Measurements from ENCODE around the gene DCTN1. TPM values are rescaled to one million over a fixed set of nuclear protein-coding genes. Genes with fewer than 3 reads are reported as not detected.

DCTN1 gene
- total RNA-seq, 1 experiment from 2014 or later, result 139 TPM

GRCh38 chr2:74419345-74419744 lies 39.2 kb upstream of the DCTN1 start:
- Mint-ChIP-seq H3K4me1 (ENCODE audit: low read depth, unreplicated experiment) (peaks cover 14% of the 10 kb centered on the region), H3K9me3 (ENCODE audit: unreplicated experiment) (no peaks in the 10 kb centered on the region), H3K27me3 (ENCODE audit: insufficient read depth, unreplicated experiment) (peaks cover 12% of the 10 kb centered on the region), H3K4me3 (ENCODE audit: unreplicated experiment) (no peak overlapping the region), H3K27ac (ENCODE audit: unreplicated experiment) (no peak overlapping the region), H3K36me3 (ENCODE audit: insufficient read depth, unreplicated experiment) (peaks cover 28% of the 10 kb centered on the region)
- no peaks in the 10 kb centered on the region for H3K36me3 ChIP-seq (ENCODE audit: control insufficient read depth, insufficient read depth, low read length)
- no peak overlapping the region for H3K4me3 ChIP-seq (ENCODE audit: low read depth, low read length)
- DNase-seq, result no peak
- H3K4me1 ChIP-seq, result no peaks in the 10 kb centered on the region
- ChIA-PET POLR2A (no interaction called here), CTCF (interaction anchor here (1.0 kb wide), 1 partner anchor 84 kb away, joined by 3 read pairs; no protein-coding TSS in a partner anchor)
- intact Hi-C loops (cut with micrococcal nuclease; ENCODE audit: unreplicated experiment), result no loop called here
- H3K9me3 ChIP-seq, result no peaks in the 10 kb centered on the region
- no peaks in the 10 kb centered on the region for H3K27me3 ChIP-seq (replicated peaks; ENCODE audit: control insufficient read depth, insufficient read depth, low read length)
- TF ChIP-seq CTCF (IDR thresholded peaks at IDR 0.05; ENCODE audit: insufficient read depth in 1 of 2, low read depth in 1 of 2, low read length in 1 of 2, severe bottlenecking in 1 of 2, unreplicated experiment in 1 of 2), result no peak
- no TSS peak for BruUV-seq (replicated peaks)

DNA sequence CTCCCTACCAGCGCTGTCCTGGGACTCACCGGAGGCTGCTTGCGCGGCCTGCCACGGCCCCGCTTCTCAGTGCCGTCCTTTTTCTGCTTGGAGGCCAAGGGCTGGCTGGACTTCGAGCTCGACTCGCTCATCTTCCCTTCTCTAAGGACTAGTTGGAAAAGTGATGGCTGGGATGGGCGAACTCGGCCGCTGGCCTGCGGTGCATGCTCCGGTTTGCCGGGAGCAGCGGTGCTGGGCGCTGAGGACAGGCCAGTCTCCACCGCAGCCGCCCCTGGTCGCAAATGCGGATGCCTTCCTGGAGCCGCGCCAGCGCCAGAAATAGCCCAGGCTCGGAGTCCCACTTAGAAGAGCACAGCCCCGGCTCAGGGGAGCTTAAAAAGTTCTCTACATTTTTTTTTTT lies 38.2 kb upstream of the DCTN1 start:
- peaks cover 14% of the 10 kb centered on the region for H3K4me1 Mint-ChIP-seq (ENCODE audit: low read depth, unreplicated experiment)
- ChIA-PET CTCF (interaction anchor here (1.0 kb wide), 1 partner anchor 83 kb away, joined by 3 read pairs; no protein-coding TSS in a partner anchor), POLR2A (no interaction called here)
- H3K4me3 Mint-ChIP-seq (ENCODE audit: unreplicated experiment), result no peak overlapping the region
- H3K9me3 ChIP-seq, result no peaks in the 10 kb centered on the region
- no peak overlapping the region for H3K4me3 ChIP-seq (ENCODE audit: low read depth, low read length)
- H3K27ac Mint-ChIP-seq (ENCODE audit: unreplicated experiment), result no peak overlapping the region
- no peak for DNase-seq
- no peaks in the 10 kb centered on the region for H3K27me3 ChIP-seq (replicated peaks; ENCODE audit: control insufficient read depth, insufficient read depth, low read length)
- H3K36me3 Mint-ChIP-seq (ENCODE audit: insufficient read depth, unreplicated experiment), result peaks cover 23% of the 10 kb centered on the region
- BruUV-seq (replicated peaks), result no TSS peak
- no peaks in the 10 kb centered on the region for H3K4me1 ChIP-seq
- intact Hi-C loops (cut with micrococcal nuclease; ENCODE audit: unreplicated experiment), result no loop called here
- no peak for TF ChIP-seq CTCF (IDR thresholded peaks at IDR 0.05; ENCODE audit: insufficient read depth in 1 of 2, low read depth in 1 of 2, low read length in 1 of 2, severe bottlenecking in 1 of 2, unreplicated experiment in 1 of 2)
- peaks cover 12% of the 10 kb centered on the region for H3K27me3 Mint-ChIP-seq (ENCODE audit: insufficient read depth, unreplicated experiment)
- H3K9me3 Mint-ChIP-seq (ENCODE audit: unreplicated experiment), result no peaks in the 10 kb centered on the region
- H3K36me3 ChIP-seq (ENCODE audit: control insufficient read depth, insufficient read depth, low read length), result no peaks in the 10 kb centered on the region

- H3K9me3 ChIP-seq, result no peaks in the 10 kb centered on the region
- POLR2A ChIA-PET, result no interaction called here
- H3K4me1 ChIP-seq, result no peaks in the 10 kb centered on the region
- Mint-ChIP-seq H3K27ac (ENCODE audit: unreplicated experiment) (no peak overlapping the region), H3K27me3 (ENCODE audit: insufficient read depth, unreplicated experiment) (peaks cover 12% of the 10 kb centered on the region), H3K36me3 (ENCODE audit: insufficient read depth, unreplicated experiment) (peaks cover 18% of the 10 kb centered on the region), H3K4me3 (ENCODE audit: unreplicated experiment) (no peak overlapping the region), H3K4me1 (ENCODE audit: low read depth, unreplicated experiment) (peaks cover 9% of the 10 kb centered on the region), H3K9me3 (ENCODE audit: unreplicated experiment) (no peaks in the 10 kb centered on the region)
- BruUV-seq (replicated peaks), result no TSS peak
- H3K4me3 ChIP-seq (ENCODE audit: low read depth, low read length), result no peak overlapping the region
- no peaks in the 10 kb centered on the region for H3K36me3 ChIP-seq (ENCODE audit: control insufficient read depth, insufficient read depth, low read length)
- intact Hi-C loops (cut with micrococcal nuclease; ENCODE audit: unreplicated experiment), result no loop called here
- CTCF ChIA-PET, result no interaction called here
- no peaks in the 10 kb centered on the region for H3K27me3 ChIP-seq (replicated peaks; ENCODE audit: control insufficient read depth, insufficient read depth, low read length)
- DNase-seq, result no peak
- no peak for TF ChIP-seq CTCF (IDR thresholded peaks at IDR 0.05; ENCODE audit: insufficient read depth in 1 of 2, low read depth in 1 of 2, low read length in 1 of 2, severe bottlenecking in 1 of 2, unreplicated experiment in 1 of 2)
These were observed 37.7 kb upstream of the DCTN1 start for GRCh38 chr2:74417763-74418162.

Measured in Caco-2 (cell line).